ENCODE results near the gene SLC28A1. TPM values are rescaled to one million over a fixed set of nuclear protein-coding genes. Genes with fewer than 3 reads are reported as not detected.

The SLC28A1 gene
- total and polyA plus RNA-seq, 2 experiments from 2014 or later = not detected

DNA sequence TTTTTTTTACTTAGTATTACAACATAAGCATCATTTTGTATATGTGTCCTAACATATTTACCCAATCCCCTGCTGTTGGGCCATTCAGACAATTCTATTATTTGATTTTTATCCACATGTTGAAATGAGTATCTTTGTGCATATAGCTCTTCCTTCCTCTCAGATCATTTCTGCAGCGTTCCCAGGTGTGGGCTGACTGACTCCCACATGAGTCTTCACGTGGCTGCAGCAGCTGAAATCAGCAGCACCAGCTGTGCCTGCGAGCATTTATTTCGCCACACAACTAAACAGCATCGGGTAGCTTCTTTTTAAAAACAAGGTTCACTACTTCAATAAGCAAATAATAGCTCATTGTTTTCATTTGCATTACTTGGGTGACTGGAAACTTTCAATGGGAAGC is 52.7 kb downstream of the SLC28A1 start:
- no peaks in the 10 kb centered on the region for H4K20me1 ChIP-seq (ENCODE audit: insufficient read depth)
- 52 to 59% methylated on average over 5 of the region's 5 CpGs for WGBS, 2 experiments (ENCODE audit: low coverage in 1 of 2, low lambda C conversion rate in 2 of 2, missing lambda C conversion rate in 2 of 2)
- no peak for TF ChIP-seq EZH2phosphoT487 (IDR thresholded peaks at IDR 0.05; ENCODE audit: insufficient read depth, low read depth)
- TF ChIP-seq EZH2 (IDR thresholded peaks at IDR 0.05; ENCODE audit: insufficient read depth, poor library complexity, severe bottlenecking) = no peak
- no peak overlapping the region for H3K27ac ChIP-seq
- no peaks in the 10 kb centered on the region for H3K27me3 ChIP-seq (replicated peaks; ENCODE audit: insufficient read depth)
- no peak overlapping the region for H3K9ac ChIP-seq
- H3F3A ChIP-seq (ENCODE audit: insufficient read depth) = no peaks in the 10 kb centered on the region
- H3K9me3 ChIP-seq (ENCODE audit: low read depth) = no peaks in the 10 kb centered on the region
- H3K36me3 ChIP-seq (ENCODE audit: low read depth) = no peaks in the 10 kb centered on the region
- H3K4me3 ChIP-seq = no peak overlapping the region
- no peak overlapping the region for H3K4me2 ChIP-seq (ENCODE audit: unreplicated experiment)
- H2AFZ ChIP-seq = no peak overlapping the region
- H3K79me2 ChIP-seq (ENCODE audit: insufficient read depth) = no peaks in the 10 kb centered on the region
- in situ Hi-C loops (cut with MboI) = loop anchor here (10.0 kb wide), 1 partner anchor 342 kb away; no protein-coding TSS in a partner anchor
- H3K9me2 ChIP-seq (ENCODE audit: insufficient read depth) = no peaks in the 10 kb centered on the region
- no peak for DNase-seq
- H3K4me1 ChIP-seq (ENCODE audit: insufficient read depth) = no peaks in the 10 kb centered on the region

DNA sequence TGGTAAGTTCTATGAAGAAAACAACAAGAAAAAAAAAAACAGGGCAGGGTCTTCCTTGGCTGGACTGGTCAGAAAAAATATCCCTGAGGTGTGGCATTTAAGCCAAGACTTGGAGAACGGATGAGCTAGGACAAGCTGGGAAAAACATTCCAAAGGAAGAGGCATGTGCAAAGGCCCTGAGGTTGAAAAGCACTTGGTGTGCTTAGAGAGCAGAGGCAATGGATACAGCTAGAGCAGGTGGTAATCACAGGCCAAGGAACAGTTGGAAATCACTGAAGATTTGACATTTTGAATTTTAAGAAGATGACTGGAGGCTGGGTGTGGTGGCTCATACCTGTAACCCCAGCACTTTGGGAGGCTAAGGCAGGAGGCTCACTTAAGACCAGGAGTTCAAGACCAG is 54.3 kb downstream of the SLC28A1 start:
- in situ Hi-C loops (cut with MboI) = loop anchor here (10.0 kb wide), 1 partner anchor 344 kb away; no protein-coding TSS in a partner anchor

DNA sequence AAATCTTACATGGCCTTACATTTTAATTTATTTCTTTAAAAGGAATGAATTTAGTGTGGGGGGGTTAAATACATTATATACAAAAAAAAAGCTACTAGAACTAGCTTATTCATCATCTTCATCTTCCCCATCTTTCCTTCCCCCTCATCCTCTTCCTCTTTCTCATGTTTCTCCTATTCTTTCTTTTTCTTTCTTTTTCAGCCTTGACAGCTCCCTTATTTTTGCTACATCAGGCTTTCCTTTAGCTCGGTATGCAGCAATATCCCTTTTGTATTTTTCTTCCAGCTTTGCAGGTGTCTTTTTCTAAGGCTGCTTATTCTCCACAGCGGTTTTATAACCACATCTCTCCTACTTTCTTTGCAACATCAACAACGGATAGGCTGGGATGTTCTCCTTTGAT is 55.9 kb downstream of the SLC28A1 start:
- H3K9me3 ChIP-seq (ENCODE audit: low read depth) = no peaks in the 10 kb centered on the region
- WGBS, 2 experiments (ENCODE audit: low coverage in 1 of 2, low lambda C conversion rate in 2 of 2, missing lambda C conversion rate in 2 of 2) = 52 to 59% methylated on average over 3 of the region's 3 CpGs
- no peaks in the 10 kb centered on the region for H3K36me3 ChIP-seq (ENCODE audit: low read depth)
- in situ Hi-C loops (cut with MboI) = no loop called here
- H3K4me1 ChIP-seq (ENCODE audit: insufficient read depth) = no peaks in the 10 kb centered on the region
- no peaks in the 10 kb centered on the region for H3K79me2 ChIP-seq (ENCODE audit: insufficient read depth)
- no peaks in the 10 kb centered on the region for H3F3A ChIP-seq (ENCODE audit: insufficient read depth)
- no peak overlapping the region for H3K4me2 ChIP-seq (ENCODE audit: unreplicated experiment)
- no peak overlapping the region for H3K9ac ChIP-seq
- DNase-seq = no peak
- H3K4me3 ChIP-seq = no peak overlapping the region
- H3K27me3 ChIP-seq (replicated peaks; ENCODE audit: insufficient read depth) = no peaks in the 10 kb centered on the region
- no peaks in the 10 kb centered on the region for H4K20me1 ChIP-seq (ENCODE audit: insufficient read depth)
- H3K27ac ChIP-seq = no peak overlapping the region
- H2AFZ ChIP-seq = no peak overlapping the region
- no peak for TF ChIP-seq EZH2 (IDR thresholded peaks at IDR 0.05; ENCODE audit: insufficient read depth, poor library complexity, severe bottlenecking)
- TF ChIP-seq EZH2phosphoT487 (IDR thresholded peaks at IDR 0.05; ENCODE audit: insufficient read depth, low read depth) = no peak
- H3K9me2 ChIP-seq (ENCODE audit: insufficient read depth) = no peaks in the 10 kb centered on the region

More for the DNA sequence above, 54.3 kb downstream of the SLC28A1 start:
- Histone ChIP-seq H2AFZ (no peak overlapping the region), H3K4me1 (ENCODE audit: insufficient read depth) (no peaks in the 10 kb centered on the region), H4K20me1 (ENCODE audit: insufficient read depth) (no peaks in the 10 kb centered on the region), H3K27ac (no peak overlapping the region), H3K79me2 (ENCODE audit: insufficient read depth) (no peaks in the 10 kb centered on the region), H3F3A (ENCODE audit: insufficient read depth) (no peaks in the 10 kb centered on the region), H3K9me3 (ENCODE audit: low read depth) (no peaks in the 10 kb centered on the region), H3K27me3 (replicated peaks; ENCODE audit: insufficient read depth) (no peaks in the 10 kb centered on the region), H3K4me2 (ENCODE audit: unreplicated experiment) (no peak overlapping the region), H3K36me3 (ENCODE audit: low read depth) (no peaks in the 10 kb centered on the region), H3K9ac (no peak overlapping the region), H3K4me3 (no peak overlapping the region), H3K9me2 (ENCODE audit: insufficient read depth) (no peaks in the 10 kb centered on the region)
- no peak for DNase-seq
- no peak for TF ChIP-seq EZH2phosphoT487 (IDR thresholded peaks at IDR 0.05; ENCODE audit: insufficient read depth, low read depth)
- TF ChIP-seq EZH2 (IDR thresholded peaks at IDR 0.05; ENCODE audit: insufficient read depth, poor library complexity, severe bottlenecking) = no peak
- 89 to 95% methylated on average over 1 of the region's 1 CpG for WGBS, 2 experiments (ENCODE audit: low coverage in 1 of 2, low lambda C conversion rate in 2 of 2, missing lambda C conversion rate in 2 of 2)

DNA sequence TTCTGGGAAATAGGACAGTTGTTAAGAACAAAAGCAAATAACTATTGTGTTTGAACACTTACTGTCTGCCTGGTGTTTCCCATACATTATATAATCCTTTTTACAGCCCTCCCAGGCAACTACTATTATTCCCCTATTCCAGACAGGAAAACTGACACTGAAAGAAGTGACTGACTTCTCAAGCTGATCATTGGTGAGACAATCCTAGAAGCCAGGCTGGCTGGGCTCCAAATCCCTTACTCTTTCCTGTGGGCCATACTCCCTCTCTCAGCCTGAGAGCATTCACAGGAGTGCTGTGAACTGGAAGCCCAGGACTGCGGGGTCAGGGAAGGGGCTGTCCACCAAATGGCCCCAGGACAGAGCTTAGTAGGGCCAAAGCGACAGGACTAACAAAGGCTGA is 58.0 kb downstream of the SLC28A1 start:
- Histone ChIP-seq H3K9ac (no peak overlapping the region), H2AFZ (no peak overlapping the region), H3K4me1 (ENCODE audit: insufficient read depth) (no peaks in the 10 kb centered on the region; the same call in 1 of the 2 replicates), H4K20me1 (ENCODE audit: insufficient read depth) (no peaks in the 10 kb centered on the region), H3K36me3 (ENCODE audit: low read depth) (no peaks in the 10 kb centered on the region), H3K4me2 (ENCODE audit: unreplicated experiment) (no peak overlapping the region), H3K79me2 (ENCODE audit: insufficient read depth) (no peaks in the 10 kb centered on the region), H3K9me3 (ENCODE audit: low read depth) (no peaks in the 10 kb centered on the region), H3K9me2 (ENCODE audit: insufficient read depth) (no peaks in the 10 kb centered on the region), H3F3A (ENCODE audit: insufficient read depth) (peaks cover 2% of the 10 kb centered on the region), H3K27ac (no peak overlapping the region), H3K27me3 (replicated peaks; ENCODE audit: insufficient read depth) (no peaks in the 10 kb centered on the region), H3K4me3 (no peak overlapping the region)
- 87 to 98% methylated on average over 2 of the region's 2 CpGs for WGBS, 2 experiments (ENCODE audit: low coverage in 1 of 2, low lambda C conversion rate in 2 of 2, missing lambda C conversion rate in 2 of 2)
- TF ChIP-seq EZH2phosphoT487 (IDR thresholded peaks at IDR 0.05; ENCODE audit: insufficient read depth, low read depth) = no peak
- no peak for TF ChIP-seq EZH2 (IDR thresholded peaks at IDR 0.05; ENCODE audit: insufficient read depth, poor library complexity, severe bottlenecking)
- no peak for DNase-seq
- in situ Hi-C loops (cut with MboI) = no loop called here

DNA sequence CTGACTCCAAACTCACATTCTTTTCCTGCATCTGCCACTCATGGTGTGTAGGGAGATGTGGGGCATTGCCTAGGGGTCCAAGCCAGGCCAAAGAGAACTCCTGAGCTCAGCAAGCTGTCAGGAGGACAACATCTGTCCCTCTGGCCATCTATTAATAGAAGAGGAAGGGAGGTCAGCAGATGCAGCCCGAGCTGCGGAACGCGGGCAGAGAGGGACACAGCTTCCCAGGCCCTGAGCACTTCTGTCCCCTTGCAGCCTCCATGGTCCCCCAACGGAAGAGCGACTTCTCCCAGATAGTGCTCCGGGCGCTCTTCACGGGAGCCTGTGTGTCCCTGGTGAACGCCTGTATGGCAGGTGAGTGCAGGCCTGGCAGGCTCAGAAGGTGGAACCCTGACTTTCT is 59.8 kb downstream of the SLC28A1 start:
- Histone ChIP-seq H3K27me3 (replicated peaks; ENCODE audit: insufficient read depth) (no peaks in the 10 kb centered on the region), H4K20me1 (ENCODE audit: insufficient read depth) (no peaks in the 10 kb centered on the region), H3K4me1 (ENCODE audit: insufficient read depth) (peaks cover 16% of the 10 kb centered on the region), H3K4me2 (ENCODE audit: unreplicated experiment) (no peak overlapping the region), H3K9me3 (ENCODE audit: low read depth) (no peaks in the 10 kb centered on the region), H3K4me3 (no peak overlapping the region), H2AFZ (no peak overlapping the region), H3K9me2 (ENCODE audit: insufficient read depth) (no peaks in the 10 kb centered on the region), H3K9ac (no peak overlapping the region), H3K36me3 (ENCODE audit: low read depth) (no peaks in the 10 kb centered on the region), H3K79me2 (ENCODE audit: insufficient read depth) (no peaks in the 10 kb centered on the region), H3F3A (ENCODE audit: insufficient read depth) (peaks cover 18% of the 10 kb centered on the region), H3K27ac (no peak overlapping the region)
- in situ Hi-C loops (cut with MboI) = no loop called here
- DNase-seq = no peak
- WGBS, 2 experiments (ENCODE audit: low coverage in 1 of 2, low lambda C conversion rate in 2 of 2, missing lambda C conversion rate in 2 of 2) = 94 to 97% methylated on average over 10 of the region's 10 CpGs
- no peak for TF ChIP-seq EZH2phosphoT487 (IDR thresholded peaks at IDR 0.05; ENCODE audit: insufficient read depth, low read depth)
- TF ChIP-seq EZH2 (IDR thresholded peaks at IDR 0.05; ENCODE audit: insufficient read depth, poor library complexity, severe bottlenecking) = no peak

Measured in GM23248 (cell line).